GM18520 (cell line): Measurements from ENCODE around the gene PDC.
"Not testable (repeated sequence)": the region's sequence is repeated elsewhere in the genome, so short reads cannot be mapped to it uniquely, and the experiment has no call there.

Experiments used
- ATAC-seq: cut with Tn5 transposase; IDR thresholded peaks from one replicate; pipeline ENCODE4 v1.9.1; 2021; ENCODE audit not compliant: unreplicated experiment

The PDC gene

GRCh38 chr1:186473047-186473446 lies 12.1 kb upstream of the PDC start:
- ATAC-seq = no peak

- ATAC-seq = no peak
Measured at GRCh38 chr1:186465946-186466345, 5.0 kb upstream of the PDC start.

GRCh38 chr1:186465491-186465890 lies 4.6 kb upstream of the PDC start:
- not testable (repeated sequence) for ATAC-seq

- ATAC-seq = no peak
Measured at GRCh38 chr1:186463926-186464325, 3.0 kb upstream of the PDC start.

GRCh38 chr1:186463511-186463910 lies 2.6 kb upstream of the PDC start:
- ATAC-seq = no peak

- not testable (repeated sequence) for ATAC-seq
Measured at GRCh38 chr1:186459161-186459560, 1.8 kb downstream of the PDC start.

GRCh38 chr1:186456729-186457255 lies 4.1 kb downstream of the PDC start:
- ATAC-seq = no peak

- ATAC-seq = no peak
Measured at GRCh38 chr1:186454981-186455380, 5.9 kb downstream of the PDC start.

- no peak for ATAC-seq
Measured at GRCh38 chr1:186446152-186446551, 14.8 kb downstream of the PDC start.

GRCh38 chr1:186443638-186444037 lies 17.3 kb downstream of the PDC start:
- ATAC-seq = peak; percentile 78

GRCh38 chr1:186442651-186443375 lies 18.1 kb downstream of the PDC start:
- no peak for ATAC-seq

- ATAC-seq = no peak
Measured at GRCh38 chr1:186440584-186440983, 20.3 kb downstream of the PDC start.

- ATAC-seq = no peak
Measured at GRCh38 chr1:186438567-186438966, 22.3 kb downstream of the PDC start.

GRCh38 chr1:186435336-186435735 lies 25.6 kb downstream of the PDC start:
- ATAC-seq = no peak

GRCh38 chr1:186429017-186429416 lies 31.9 kb downstream of the PDC start:
- no peak for ATAC-seq

- no peak for ATAC-seq
Measured at GRCh38 chr1:186426118-186426517, 34.8 kb downstream of the PDC start.

GRCh38 chr1:186424539-186424938 lies 36.4 kb downstream of the PDC start:
- no peak for ATAC-seq

GRCh38 chr1:186421446-186421845 lies 39.5 kb downstream of the PDC start:
- no peak for ATAC-seq

- peak; percentile 67 for ATAC-seq
Measured at GRCh38 chr1:186420923-186421322, 40.0 kb downstream of the PDC start.

GRCh38 chr1:186420311-186420710 lies 40.6 kb downstream of the PDC start:
- no peak for ATAC-seq

GRCh38 chr1:186418503-186418902 lies 42.4 kb downstream of the PDC start:
- no peak for ATAC-seq

- no peak for ATAC-seq
Measured at GRCh38 chr1:186413319-186413718, 47.6 kb downstream of the PDC start.

- ATAC-seq = no peak
Measured at GRCh38 chr1:186409091-186409490, 51.8 kb downstream of the PDC start.
